Kidney (tissue), 14 donors: ENCODE measurements around the gene PNMT. TPM values are rescaled to one million over a fixed set of nuclear protein-coding genes. Genes with fewer than 3 reads are reported as not detected.

Experiments
- DNase-seq, 5 donors: peaks; one replicate each; pipeline ENCODE4 v3.0.0-alpha.2; 2013 to 2020
- FAIRE-seq: peaks from 2 replicates; lab custom pipeline; 2012; peaks lifted over from hg19 to GRCh38; lab: Jason Lieb, UNC
- H3K27ac ChIP-seq, 2 donors: one replicate each; pipeline ENCODE4 v1.7.0; 2013; ENCODE audit warnings: low read depth in 2 of 2, low read length in 2 of 2, inconsistent platforms in 1 of 2
- H3K27me3 ChIP-seq: one replicate; pipeline ENCODE4 v1.7.1; 2013; ENCODE audit warnings: low read length, inconsistent platforms; ENCODE audit not compliant: control insufficient read depth, insufficient read depth
- H3K36me3 ChIP-seq, 3 donors: one replicate each; pipeline versions ENCODE4 v1.7.0 to v1.7.1; 2013; ENCODE audit warnings: low read length in 3 of 3, control low read depth in 1 of 3, inconsistent platforms in 1 of 3; ENCODE audit not compliant: insufficient read depth in 3 of 3, control insufficient read depth in 2 of 3
- H3K4me1 ChIP-seq, 3 donors: one replicate each; pipeline versions ENCODE4 v1.7.0 to v1.7.1; 2013; ENCODE audit warnings: low read length in 3 of 3, inconsistent platforms in 1 of 3, low read depth in 1 of 3; ENCODE audit not compliant: control insufficient read depth in 2 of 3, insufficient read depth in 2 of 3
- H3K4me3 ChIP-seq, 3 donors: one replicate each; pipeline versions ENCODE4 v1.7.0 to v1.8.1; 2013; ENCODE audit warnings: low read length in 3 of 3, control low read depth in 1 of 3, inconsistent platforms in 1 of 3
- H3K9ac ChIP-seq, 3 donors: one replicate each; pipeline versions ENCODE4 v1.7.0 to v1.7.1; 2013; ENCODE audit warnings: low read length in 3 of 3, control low read depth in 1 of 3, inconsistent platforms in 1 of 3
- H3K9me3 ChIP-seq, 3 donors: one replicate each; pipeline versions ENCODE4 v1.7.0 to v1.7.1; 2013; ENCODE audit warnings: low read length in 3 of 3, control low read depth in 1 of 3, inconsistent platforms in 1 of 3; ENCODE audit not compliant: control insufficient read depth in 2 of 3, insufficient read depth in 1 of 3
- intact Hi-C: fragments of 100-400 bp; cut with DNase I; formaldehyde crosslinking; loops from one replicate; pipeline ENCODE4 v1.11.1; 2022
- polyA plus RNA-seq: library from polyadenylated mRNA; stranded (reverse); fragments of 350-450 nt; fragmentation: Illumina TruSeq; extraction: RNeasy Lipid Tissue Mini Kit (QIAGEN cat#74804); gene quantifications from one replicate; pipeline ENCODE4 v1.2.3, GENCODE V29; 2014; ENCODE audit warnings: low read depth, low replicate concordance; ENCODE audit not compliant: insufficient read depth
- total RNA-seq: library from RNA; stranded (reverse); fragmentation: NEBNext Ultra II Directional; extraction: Animal tissue kit (Norgen Biotek cat#: 25700); gene quantifications from one replicate; pipeline ENCODE4 v1.2.1, GENCODE V29; 2021
- TF ChIP-seq, protein P1 (sequence below): IDR thresholded peaks from 3 replicates; pipeline ENCODE4 v1.5.1; 2012; ENCODE audit warnings: mild to moderate bottlenecking, moderate library complexity, borderline replicate concordance; ENCODE audit not compliant: insufficient read depth; ENCODE audit errors: extremely low read depth
- donor health status: control.
- donor health status: control.
- donor health status: control.
- donor health status: control.
- donor health status: control.
- donor health status: DM: yes; HTN: yes; CAD: no.
- donor health status: Normal renal cell carcinoma (clear cell type).

The PNMT gene
- total and polyA plus RNA-seq, 2 donors from 2014 or later = 2.0 to 8.2 TPM

DNA sequence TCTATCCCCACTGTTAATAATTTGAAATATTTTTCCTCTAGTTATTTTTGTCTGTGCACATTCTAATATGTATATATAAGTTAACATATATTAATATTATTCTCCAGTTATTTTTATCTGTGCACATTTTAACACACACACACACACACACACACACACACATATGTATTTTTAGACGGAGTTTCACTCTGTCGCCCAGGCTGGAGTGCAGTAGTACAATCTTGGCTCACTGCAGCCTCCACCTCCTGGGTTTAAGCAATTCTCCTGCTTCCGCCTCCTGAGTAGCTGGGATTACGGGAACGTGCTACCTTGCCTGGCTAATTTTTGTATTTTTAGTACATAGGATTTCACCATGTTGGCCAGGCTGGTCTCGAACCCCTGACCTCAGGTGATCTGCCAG lies 49.4 kb downstream of the PNMT start:
- H3K4me1 ChIP-seq = peaks cover 0 to 10% (median 0%) of the 10 kb centered on the region in 3 donors
- no peaks in the 10 kb centered on the region for H3K9me3 ChIP-seq
- FAIRE-seq = no peak
- H3K36me3 ChIP-seq = peaks cover 2 to 60% (median 11%) of the 10 kb centered on the region in 3 donors
- DNase-seq = peak in 1 of 5 donors; percentile 6
- no peak overlapping the region for H3K9ac ChIP-seq
- H3K27ac ChIP-seq = no peak overlapping the region
- H3K27me3 ChIP-seq = no peaks in the 10 kb centered on the region
- intact Hi-C loops = no loop called here
- no peak overlapping the region for H3K4me3 ChIP-seq
- TF ChIP-seq, protein P1, sequence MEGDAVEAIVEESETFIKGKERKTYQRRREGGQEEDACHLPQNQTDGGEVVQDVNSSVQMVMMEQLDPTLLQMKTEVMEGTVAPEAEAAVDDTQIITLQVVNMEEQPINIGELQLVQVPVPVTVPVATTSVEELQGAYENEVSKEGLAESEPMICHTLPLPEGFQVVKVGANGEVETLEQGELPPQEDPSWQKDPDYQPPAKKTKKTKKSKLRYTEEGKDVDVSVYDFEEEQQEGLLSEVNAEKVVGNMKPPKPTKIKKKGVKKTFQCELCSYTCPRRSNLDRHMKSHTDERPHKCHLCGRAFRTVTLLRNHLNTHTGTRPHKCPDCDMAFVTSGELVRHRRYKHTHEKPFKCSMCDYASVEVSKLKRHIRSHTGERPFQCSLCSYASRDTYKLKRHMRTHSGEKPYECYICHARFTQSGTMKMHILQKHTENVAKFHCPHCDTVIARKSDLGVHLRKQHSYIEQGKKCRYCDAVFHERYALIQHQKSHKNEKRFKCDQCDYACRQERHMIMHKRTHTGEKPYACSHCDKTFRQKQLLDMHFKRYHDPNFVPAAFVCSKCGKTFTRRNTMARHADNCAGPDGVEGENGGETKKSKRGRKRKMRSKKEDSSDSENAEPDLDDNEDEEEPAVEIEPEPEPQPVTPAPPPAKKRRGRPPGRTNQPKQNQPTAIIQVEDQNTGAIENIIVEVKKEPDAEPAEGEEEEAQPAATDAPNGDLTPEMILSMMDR = no peak

DNA sequence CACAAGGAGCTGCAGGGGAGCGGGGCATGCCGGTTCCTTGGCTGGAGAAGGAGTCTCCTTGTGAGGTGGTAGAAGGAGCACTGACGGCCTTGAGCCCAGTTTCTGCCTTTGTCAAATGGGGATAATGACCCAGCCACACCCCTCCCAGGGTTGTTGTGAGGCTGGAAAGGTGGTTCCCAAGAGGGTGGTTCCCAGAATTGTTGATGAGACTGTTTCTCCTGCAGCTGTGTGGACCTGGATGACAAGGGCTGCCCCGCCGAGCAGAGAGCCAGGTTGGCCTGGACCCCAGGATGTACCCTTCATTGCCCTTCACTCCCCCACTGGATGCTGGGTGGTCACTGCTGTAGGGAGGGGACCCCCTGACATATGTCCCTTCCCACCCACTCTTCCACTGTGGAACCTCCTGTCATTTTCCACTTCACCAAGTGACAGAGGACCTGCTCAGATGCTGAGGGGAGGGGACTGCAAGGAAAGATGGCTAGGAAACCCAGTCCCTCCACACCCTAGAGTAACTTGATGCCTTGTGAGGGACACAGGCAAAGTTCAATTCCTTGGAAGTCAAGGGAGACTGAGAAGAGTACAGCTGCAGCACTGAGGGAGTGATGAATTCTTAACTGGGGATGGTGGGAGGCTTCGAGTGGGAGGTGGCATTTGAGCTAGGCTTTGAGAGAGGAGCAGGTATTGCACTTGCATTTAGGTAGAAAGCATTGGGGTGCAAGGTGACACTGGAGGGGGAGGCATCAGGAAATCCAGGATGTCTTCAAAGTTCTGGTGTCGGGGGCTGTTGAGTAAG lies 51.5 kb downstream of the PNMT start:
- TF ChIP-seq, protein P1 = no peak
- Histone ChIP-seq H3K27ac (no peak overlapping the region), H3K9me3 (no peaks in the 10 kb centered on the region), H3K4me1 (peaks cover 0 to 10% (median 0%) of the 10 kb centered on the region in 3 donors), H3K4me3 (no peak overlapping the region), H3K27me3 (no peaks in the 10 kb centered on the region), H3K36me3 (peaks cover 2 to 59% (median 15%) of the 10 kb centered on the region in 3 donors), H3K9ac (no peak overlapping the region)
- intact Hi-C loops = no loop called here
- DNase-seq (peak in 3 of 5 donors; percentile 34 to 75 (median 71)), FAIRE-seq (no peak)

Other genes starting within 250 kb of the PNMT start
- gene MED1, start 217.2 kb upstream of the PNMT start, total RNA-seq = 34.6 TPM
- 7.1 TPM for gene MED1, start 217.2 kb upstream of the PNMT start, polyA plus RNA-seq
- gene CDK12, start 207.0 kb upstream of the PNMT start, total RNA-seq = 55.3 TPM
- gene CDK12, start 207.0 kb upstream of the PNMT start, polyA plus RNA-seq = 5.6 TPM
- not detected for gene NEUROD2, start 60.5 kb upstream of the PNMT start, total RNA-seq
- gene NEUROD2, start 60.5 kb upstream of the PNMT start, polyA plus RNA-seq = not detected
- 31.1 TPM for gene PPP1R1B, start 41.5 kb upstream of the PNMT start, total RNA-seq
- 22.9 TPM for gene PPP1R1B, start 41.5 kb upstream of the PNMT start, polyA plus RNA-seq
- 47.6 TPM for gene STARD3, start 31.3 kb upstream of the PNMT start, total RNA-seq
- gene STARD3, start 31.3 kb upstream of the PNMT start, polyA plus RNA-seq = 32.1 TPM
- 1.5 TPM for gene TCAP, start 3.1 kb upstream of the PNMT start, total RNA-seq
- 1.7 TPM for gene TCAP, start 3.1 kb upstream of the PNMT start, polyA plus RNA-seq
- 48.5 TPM for gene PGAP3, start 19.6 kb downstream of the PNMT start, total RNA-seq
- 33.8 TPM for gene PGAP3, start 19.6 kb downstream of the PNMT start, polyA plus RNA-seq
- 186 TPM for gene ERBB2, start 31.6 kb downstream of the PNMT start, total RNA-seq
- 76.5 TPM for gene ERBB2, start 31.6 kb downstream of the PNMT start, polyA plus RNA-seq
- 51.6 TPM for gene MIEN1, start 62.1 kb downstream of the PNMT start, total RNA-seq
- 186 TPM for gene MIEN1, start 62.1 kb downstream of the PNMT start, polyA plus RNA-seq
- 72.5 TPM for gene GRB7, start 69.5 kb downstream of the PNMT start, total RNA-seq
- gene GRB7, start 69.5 kb downstream of the PNMT start, polyA plus RNA-seq = 20.9 TPM
- gene IKZF3, start 195.9 kb downstream of the PNMT start, total RNA-seq = 10.2 TPM
- gene IKZF3, start 195.9 kb downstream of the PNMT start, polyA plus RNA-seq = 0.09 TPM
- gene ZPBP2, start 199.7 kb downstream of the PNMT start, total RNA-seq = not detected
- not detected for gene ZPBP2, start 199.7 kb downstream of the PNMT start, polyA plus RNA-seq